NCI-H2227 (cell line): ENCODE data around the gene SMARCB1.

Experiments
- DNase-seq: peaks from one replicate; lab custom pipeline; 2025; ENCODE audit not compliant: unreplicated experiment; lab: John Stamatoyannopoulos, UW

SMARCB1 gene

DNA sequence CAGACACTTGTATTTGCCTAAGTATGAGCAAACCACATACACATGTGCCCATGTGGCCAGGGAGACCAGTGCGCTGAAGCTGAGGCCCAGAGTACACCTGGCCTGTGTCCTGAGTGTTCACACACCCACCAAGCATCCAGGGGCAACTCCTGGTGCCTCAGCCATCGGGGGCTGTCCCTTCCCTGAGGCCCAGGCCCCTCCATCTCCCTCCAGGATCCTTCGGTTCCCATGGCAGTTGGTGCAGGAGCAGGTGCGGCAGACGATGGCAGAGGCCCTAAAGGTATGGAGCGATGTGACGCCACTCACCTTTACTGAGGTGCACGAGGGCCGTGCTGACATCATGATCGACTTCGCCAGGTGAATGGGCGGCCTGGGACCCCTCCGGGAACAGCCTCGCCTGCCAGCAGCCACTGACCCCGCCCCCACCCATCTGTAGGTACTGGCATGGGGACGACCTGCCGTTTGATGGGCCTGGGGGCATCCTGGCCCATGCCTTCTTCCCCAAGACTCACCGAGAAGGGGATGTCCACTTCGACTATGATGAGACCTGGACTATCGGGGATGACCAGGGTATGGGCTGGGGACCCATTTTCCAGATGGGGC lies 6.5 kb upstream of the SMARCB1 start:
- DNase-seq = no peak

DNA sequence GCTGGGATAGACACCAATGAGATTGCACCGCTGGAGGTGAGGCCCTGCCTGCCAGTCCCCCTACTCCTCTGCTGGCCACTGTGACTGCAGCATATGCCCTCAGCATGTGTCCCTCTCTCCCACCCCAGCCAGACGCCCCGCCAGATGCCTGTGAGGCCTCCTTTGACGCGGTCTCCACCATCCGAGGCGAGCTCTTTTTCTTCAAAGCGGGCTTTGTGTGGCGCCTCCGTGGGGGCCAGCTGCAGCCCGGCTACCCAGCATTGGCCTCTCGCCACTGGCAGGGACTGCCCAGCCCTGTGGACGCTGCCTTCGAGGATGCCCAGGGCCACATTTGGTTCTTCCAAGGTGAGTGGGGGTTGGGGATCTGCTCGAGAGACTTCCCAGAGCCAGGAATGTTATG lies 5.7 kb upstream of the SMARCB1 start:
- DNase-seq = no peak

DNA sequence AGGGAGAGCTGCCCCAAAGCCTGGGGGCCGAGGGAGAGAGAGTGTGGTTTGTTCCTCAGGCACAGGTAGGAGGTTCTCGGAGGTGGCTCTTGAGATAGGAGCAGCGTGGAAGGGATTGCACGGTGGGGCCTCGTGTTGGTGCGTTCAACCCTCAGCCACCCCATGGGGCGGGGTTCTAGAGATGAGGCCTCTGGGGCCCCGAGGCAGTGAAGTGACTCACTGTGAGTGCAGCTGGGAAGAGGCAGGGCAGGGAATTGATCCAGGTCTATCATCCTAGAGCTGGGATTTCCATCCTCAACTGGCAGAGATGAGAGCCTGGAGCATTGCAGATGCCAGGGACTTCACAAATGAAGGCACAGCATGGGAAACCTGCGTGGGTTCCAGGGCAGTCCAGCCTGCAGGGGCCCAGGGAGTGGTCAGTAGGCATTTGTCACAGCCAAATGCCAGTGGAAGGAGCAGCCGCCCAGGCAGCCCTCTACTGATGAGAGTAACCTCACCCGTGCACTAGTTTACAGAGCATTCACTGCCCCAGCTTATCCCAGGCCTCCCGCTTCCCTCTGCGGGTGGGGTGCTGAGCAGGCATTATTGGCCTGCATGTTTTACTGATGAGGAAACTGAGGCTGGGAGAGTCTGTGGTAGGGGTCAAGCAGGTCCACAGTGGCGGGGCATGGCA lies 5.1 kb upstream of the SMARCB1 start:
- no peak for DNase-seq

DNA sequence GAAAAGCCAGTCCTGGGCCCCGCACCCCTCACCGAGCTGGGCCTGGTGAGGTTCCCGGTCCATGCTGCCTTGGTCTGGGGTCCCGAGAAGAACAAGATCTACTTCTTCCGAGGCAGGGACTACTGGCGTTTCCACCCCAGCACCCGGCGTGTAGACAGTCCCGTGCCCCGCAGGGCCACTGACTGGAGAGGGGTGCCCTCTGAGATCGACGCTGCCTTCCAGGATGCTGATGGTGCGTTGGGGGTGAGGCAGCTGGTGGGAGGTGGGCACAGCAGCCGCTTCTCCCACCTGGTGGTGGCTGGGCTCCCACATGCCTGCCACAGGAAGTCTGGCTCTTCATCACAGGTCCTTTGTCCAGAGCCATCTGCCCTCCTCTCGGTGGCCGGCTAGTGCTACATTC lies 4.5 kb upstream of the SMARCB1 start:
- no peak for DNase-seq

DNA sequence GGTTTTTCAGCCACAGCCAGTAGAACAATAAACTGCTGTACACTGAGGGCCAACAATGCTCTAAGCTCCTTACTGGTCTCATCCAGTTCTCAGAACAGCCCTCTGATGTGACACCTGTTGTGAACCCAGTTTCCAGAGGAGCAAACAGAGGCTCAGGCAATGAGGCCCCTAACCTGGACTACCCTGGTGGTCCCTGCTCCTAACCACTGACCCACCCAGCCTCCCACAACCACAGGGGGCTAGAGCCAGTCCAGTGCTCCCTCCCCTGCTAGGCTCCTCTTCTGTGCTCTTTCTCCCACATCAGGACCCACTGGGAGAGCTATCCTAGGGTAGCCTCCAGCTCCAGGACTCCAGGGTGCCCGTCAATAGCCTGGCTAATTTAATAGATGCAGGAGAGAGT lies 4.1 kb upstream of the SMARCB1 start:
- DNase-seq = no peak

DNA sequence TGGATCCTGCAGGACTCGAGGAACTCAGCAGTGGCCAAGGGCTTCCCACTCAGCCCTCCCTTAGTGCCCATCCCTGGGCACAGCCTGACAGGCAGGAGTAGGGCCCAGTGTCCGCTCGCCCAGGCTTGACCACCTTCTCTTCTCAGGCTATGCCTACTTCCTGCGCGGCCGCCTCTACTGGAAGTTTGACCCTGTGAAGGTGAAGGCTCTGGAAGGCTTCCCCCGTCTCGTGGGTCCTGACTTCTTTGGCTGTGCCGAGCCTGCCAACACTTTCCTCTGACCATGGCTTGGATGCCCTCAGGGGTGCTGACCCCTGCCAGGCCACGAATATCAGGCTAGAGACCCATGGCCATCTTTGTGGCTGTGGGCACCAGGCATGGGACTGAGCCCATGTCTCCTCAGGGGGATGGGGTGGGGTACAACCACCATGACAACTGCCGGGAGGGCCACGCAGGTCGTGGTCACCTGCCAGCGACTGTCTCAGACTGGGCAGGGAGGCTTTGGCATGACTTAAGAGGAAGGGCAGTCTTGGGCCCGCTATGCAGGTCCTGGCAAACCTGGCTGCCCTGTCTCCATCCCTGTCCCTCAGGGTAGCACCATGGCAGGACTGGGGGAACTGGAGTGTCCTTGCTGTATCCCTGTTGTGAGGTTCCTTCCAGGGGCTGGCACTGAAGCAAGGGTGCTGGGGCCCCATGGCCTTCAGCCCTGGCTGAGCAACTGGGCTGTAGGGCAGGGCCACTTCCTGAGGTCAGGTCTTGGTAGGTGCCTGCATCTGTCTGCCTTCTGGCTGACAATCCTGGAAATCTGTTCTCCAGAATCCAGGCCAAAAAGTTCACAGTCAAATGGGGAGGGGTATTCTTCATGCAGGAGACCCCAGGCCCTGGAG lies 3.3 kb upstream of the SMARCB1 start:
- no peak for DNase-seq

DNA sequence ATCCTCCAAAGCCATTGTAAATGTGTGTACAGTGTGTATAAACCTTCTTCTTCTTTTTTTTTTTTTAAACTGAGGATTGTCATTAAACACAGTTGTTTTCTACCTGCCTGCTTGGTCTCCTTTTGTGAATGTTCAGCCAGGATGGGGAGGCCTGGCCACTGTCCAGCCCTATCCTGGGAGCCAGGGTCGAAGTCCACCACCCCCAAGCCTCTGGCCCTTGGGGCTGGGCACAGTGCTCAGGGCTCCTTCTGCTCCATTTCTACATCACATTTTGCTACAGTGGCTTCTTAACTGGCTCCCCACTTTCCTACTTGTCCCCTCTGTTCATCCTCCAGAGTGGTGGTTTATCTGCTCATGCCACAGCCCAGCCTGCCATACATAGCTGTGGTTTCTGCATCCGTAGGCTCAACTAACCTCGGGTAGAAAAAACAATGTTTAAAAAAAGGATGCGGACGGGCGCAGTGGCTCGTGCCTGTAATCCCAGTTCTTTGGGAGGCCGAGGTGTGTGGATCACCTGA lies 2.5 kb upstream of the SMARCB1 start:
- DNase-seq = no peak

DNA sequence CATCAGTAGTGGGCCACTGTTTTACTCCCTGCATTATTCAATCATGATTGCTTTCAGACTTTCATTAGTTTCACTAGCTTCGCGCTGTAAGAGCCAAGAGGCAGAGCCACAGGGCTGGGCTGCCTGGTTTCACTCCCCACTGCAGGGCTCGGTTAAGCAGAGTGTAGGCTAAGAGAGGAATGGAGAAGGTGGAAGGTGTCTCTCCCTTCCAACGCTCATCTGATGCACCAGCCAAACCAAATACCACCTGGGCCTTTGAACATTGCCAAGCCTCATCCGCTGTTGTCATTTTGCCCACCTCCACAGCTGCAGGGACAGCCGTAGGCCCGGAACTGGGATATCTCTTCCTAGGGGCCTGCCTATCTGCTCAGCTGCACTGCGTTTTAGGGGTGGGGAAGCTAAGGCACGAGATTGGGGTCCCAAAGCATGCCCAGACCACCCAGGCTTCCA lies 480 bp upstream of the SMARCB1 start:
- DNase-seq = no peak

DNA sequence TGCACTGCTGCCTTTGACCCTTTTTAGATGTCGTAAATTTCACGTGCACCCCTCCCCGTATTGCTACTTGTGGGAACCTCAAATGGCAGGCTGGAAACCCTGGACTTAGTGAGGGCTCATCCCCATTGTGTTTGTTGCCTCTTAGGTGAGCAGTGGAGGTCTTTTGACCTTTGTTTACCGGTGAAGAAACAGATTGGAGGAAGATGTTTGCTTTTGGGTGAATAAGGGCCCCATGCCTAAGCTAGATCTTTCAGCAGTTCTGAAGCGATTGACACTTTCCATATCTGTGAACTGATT lies 782 bp downstream of the SMARCB1 start:
- no peak for DNase-seq

DNA sequence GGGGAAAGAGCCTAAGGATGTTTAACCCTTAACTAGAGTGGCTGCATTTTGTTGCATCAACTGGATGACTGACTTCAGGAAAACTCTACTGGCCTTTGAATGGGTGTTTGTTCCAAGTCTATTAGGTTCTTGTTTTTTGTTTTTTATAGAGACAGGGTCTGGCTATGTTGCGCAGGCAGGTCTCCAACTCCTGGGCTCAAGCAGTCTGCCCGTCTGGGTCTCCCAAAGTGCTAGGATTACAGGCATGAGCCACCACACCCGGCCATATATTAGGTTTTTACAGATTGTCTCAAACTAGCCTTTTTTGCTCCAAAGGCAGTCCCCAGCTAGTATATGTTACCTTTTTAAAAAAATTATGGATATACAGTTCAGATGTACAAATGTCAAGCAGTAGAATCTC lies 1.1 kb downstream of the SMARCB1 start:
- no peak for DNase-seq

DNA sequence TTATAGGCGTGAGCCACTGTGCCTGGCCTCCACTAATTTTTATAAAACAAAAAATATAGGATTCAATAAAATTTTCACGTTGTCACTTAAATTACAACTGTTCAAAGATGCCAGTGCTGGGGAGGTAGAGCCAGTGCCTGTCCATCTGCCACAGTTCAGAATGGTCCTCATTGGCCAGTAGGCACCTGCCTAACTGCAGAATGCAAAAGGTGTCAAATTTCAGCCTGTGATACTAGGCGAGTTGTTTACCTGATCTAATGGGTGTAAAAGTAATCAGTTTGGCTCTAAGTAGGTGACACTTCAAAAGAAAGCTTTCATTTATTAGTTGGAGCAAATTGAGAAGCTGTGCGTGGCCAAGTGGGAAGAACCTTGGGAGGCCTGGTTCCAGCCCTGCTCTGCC lies 2.4 kb downstream of the SMARCB1 start:
- no peak for DNase-seq

DNA sequence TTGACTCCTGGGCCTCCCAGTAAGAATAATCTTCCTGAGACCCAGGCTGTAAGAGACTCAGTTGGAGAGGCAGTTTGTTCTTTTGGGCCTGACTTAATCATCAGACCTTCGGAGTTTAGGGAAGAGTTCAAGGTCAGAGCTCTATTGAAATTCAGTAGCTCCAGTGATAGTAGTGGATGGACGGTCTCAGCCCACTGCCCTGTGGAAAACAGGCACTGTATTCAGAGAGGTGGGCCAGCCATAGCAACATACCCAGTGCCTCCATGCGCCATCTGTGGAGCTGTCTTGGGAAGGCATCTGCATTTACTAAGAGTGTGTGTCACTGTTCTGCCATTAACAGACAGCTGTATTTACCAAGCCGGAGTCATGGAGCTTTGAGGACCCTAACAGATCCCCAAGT lies 2.9 kb downstream of the SMARCB1 start:
- peak; percentile 39 for DNase-seq

DNA sequence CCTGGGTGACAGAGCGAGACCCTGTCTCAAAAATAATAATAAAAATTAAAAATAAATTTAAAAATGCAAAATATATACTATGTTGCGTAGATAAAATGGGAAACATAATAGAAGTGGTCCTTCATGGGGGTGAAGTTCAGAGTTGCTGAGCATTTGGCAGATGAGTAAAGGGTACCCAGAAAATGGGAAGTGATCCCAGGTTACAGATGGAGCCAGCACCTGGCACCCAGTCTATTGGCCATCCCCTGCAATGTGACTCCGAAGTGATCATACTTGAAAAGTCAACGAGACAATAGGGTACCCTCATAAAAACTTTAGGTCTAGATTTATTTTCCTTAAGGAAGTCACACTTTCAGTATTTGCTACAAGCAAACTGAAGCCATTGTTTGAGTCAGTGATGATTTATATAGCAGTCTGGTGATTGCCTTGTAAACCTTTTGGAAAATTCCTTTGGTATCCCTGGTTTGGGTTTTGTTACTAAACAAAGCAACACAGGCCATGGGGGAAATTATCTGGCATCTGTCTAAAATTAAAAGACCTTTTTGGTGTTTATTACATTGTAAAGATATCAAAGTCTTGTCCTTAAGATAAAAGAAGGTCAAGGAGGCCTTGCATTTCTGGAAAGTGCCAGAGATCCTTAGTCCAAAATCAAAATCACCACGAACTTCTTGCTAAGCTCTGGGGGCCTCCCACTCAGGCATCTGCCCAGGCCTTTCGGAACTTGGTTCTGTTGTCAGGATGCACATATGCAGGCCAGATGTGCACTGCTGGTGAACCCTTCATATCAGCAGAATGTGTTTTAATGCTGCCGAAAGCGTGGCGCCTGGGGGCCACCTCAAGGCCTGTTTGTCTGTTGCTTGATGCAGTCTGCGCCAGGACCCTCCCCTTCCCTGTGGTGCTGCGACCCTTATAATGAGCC lies 4.3 kb downstream of the SMARCB1 start:
- DNase-seq = no peak

DNA sequence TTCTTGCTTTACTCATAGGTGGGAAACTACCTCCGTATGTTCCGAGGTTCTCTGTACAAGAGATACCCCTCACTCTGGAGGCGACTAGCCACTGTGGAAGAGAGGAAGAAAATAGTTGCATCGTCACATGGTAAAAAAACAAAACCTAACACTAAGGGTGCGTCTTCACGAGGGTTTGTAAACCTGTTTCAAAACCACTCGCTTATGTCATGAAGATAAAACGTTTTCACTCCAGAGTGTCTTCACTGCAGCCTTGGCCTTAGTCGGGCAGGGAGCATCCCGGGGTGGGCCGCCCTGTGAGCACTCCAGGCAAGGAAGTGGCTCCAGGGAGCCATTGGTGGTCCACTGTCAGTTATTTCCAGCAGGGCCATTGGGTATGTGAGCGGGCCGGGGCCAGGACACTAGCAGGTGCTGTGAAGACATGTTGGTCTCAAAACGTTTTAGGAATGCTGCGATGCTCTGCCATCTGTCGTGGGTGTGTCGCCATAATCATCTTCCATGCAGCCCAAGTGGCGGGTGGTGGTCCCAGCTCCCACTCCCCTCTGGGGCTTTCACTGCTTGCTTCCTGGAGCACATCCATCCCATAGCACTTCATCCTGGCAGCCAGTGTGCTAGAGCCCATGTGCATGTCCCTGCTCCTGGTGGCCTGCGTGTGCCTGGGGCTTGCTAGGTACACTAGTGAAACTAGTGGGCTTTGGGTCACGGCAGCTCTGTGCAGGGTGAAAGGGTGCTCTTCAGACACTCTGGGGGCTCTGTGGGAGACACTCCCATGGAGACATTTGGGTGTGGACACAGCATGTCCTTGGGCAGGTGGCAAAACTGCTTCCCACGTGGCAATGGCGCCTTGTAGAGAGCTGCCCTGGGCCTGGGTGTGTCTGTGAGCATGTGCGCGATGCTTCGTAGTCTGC lies 5.2 kb downstream of the SMARCB1 start:
- DNase-seq = no peak

DNA sequence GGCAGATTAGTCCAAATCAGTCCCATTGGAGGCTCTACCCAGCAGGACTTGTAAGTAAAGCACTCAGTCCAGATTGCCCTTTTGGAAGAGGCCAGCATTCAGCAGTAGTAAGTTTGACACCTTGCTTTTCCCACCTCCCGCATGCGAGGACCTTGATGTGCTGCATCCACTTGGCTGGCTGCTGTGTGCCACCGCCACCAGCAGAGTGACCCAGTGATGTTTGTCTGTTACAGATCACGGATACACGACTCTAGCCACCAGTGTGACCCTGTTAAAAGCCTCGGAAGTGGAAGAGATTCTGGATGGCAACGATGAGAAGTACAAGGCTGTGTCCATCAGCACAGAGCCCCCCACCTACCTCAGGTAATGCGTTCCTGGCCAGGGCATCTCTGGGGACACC lies 6.6 kb downstream of the SMARCB1 start:
- DNase-seq = no peak

DNA sequence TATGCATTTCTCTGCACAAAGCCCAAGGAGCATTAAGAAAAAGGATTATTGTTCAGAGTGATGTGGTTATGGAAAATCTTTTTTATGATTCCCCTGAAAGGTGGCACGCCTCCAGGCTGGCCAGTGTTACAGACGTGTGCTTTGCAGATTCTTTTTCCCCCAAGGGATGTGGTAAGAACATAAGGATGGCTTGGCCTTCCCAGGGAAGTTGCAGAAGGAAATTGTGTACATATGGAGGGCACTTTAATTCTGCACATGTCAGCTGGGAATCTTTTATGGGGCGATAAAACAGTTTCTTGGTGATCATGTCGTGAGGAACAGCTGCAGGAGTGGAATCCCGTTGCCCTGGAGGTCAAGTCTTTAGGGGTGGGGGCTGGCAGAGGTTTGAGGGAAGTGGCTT lies 9.7 kb downstream of the SMARCB1 start:
- DNase-seq = no peak

DNA sequence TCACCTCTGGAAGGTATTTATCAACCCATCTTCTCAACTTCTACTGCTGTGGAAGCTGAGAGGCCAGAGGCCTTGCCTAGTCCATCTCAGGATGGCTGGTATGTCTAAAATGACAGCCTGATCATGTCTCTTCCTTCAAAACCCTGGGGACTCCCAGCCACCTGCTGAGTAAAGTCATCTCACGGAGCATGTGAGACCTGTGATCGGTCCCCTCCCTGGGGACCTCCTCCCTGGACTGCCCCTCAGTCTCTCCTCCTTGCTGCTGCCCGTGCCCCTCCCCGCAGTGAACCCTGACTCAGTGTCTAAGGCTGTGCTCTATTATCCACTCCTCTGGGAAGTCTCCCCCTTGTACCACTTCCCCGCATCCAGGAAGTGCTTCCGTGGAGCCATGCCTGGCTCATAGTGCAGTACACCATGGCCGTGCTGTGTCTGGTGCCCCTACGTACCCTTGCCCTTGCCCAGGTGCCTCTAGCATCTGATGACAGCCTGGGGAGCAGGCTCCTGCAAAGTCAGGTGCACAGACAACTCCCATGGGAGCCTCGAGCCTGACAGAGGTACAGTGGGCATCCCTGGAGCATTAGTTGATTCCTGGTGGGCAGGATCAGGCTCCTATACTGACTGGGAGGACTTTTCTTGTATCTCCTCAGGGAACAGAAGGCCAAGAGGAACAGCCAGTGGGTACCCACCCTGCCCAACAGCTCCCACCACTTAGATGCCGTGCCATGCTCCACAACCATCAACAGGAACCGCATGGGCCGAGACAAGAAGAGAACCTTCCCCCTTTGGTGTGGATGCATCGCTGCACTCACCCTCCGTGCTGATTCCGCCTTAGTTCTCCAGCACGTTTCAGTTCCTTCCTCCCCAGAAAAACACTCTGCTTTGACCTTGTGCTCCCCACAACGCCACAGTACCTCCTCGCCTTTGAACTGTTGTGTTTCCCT lies 13.8 kb downstream of the SMARCB1 start:
- DNase-seq = no peak

DNA sequence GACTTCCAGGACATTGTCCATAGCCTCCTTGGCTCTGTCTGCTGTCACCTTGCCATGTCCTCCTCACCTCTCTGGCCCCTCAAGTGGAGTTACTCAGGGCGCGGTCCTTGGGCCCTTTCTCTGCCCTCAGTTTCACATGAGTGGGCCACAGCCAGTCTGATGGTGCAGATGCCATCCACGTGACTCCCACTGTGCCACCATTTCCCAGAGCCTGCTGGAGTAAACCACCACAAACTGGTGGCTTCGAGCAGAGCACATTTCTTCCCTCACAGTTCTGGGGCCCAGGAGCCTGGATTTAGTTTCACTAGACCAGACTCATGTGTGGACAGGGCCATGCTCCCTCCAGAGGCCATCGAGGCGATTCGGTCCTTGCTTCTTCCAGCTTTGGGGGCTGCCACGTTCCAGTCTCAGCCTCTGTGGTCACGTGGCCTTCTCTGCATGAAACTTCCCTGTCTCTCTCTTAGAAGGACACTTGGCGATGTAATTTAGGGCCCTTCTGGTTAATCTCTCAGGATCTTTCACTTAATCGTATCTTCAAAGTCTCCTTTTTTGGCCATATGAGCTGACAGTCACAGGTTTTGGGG lies 14.6 kb downstream of the SMARCB1 start:
- no peak for DNase-seq
